Stomach (tissue), 9 donors: Measurements from ENCODE around the gene PDLIM7. TPM values are rescaled to one million over a fixed set of nuclear protein-coding genes. Genes with fewer than 3 reads are reported as not detected.

Experiments
- DNase-seq, 2 donors: peaks; one replicate each; pipeline versions ENCODE4 v3.0.0 to v3.0.0-alpha.2; 2013 to 2019
- H3K27ac ChIP-seq, 5 donors: fragments of 200-600 bp in 4 of 5; sonication (generic) in 4 of 5; one replicate each; pipeline ENCODE4 v1.5.1; 2013 to 2019; ENCODE audit warnings: mild to moderate bottlenecking in 1 of 5, moderate library complexity in 1 of 5
- H3K27me3 ChIP-seq, 3 donors: fragments of 200-600 bp; sonication (generic); one replicate each; pipeline ENCODE4 v1.5.1; 2017 to 2019; ENCODE audit warnings: mixed run types in 1 of 3
- H3K36me3 ChIP-seq, 4 donors: fragments of 200-600 bp; sonication (generic); 1 replicate in 3 of 4; 2 replicates in 1 of 4; pipeline ENCODE4 v1.5.1; 2016 to 2019
- H3K4me1 ChIP-seq, 4 donors: fragments of 200-600 bp; sonication (generic); one replicate each; pipeline ENCODE4 v1.5.1; 2016 to 2019
- H3K4me3 ChIP-seq, 4 donors: fragments of 200-600 bp; sonication (generic) in 3 of 4; one replicate each; pipeline ENCODE4 v1.5.1; 2016 to 2019; ENCODE audit warnings: mild to moderate bottlenecking in 1 of 4
- H3K9me3 ChIP-seq, 4 donors: fragments of 200-600 bp; sonication (generic); one replicate each; pipeline ENCODE4 v1.5.1; 2016 to 2019
- EP300 ChIP-seq: sonication (generic); formaldehyde crosslinking; IDR thresholded peaks from one replicate; pipeline ENCODE4 v1.6.1; 2017; ENCODE audit warnings: antibody characterized with exemption
- POLR2A ChIP-seq, 4 donors: fragments of 450-650 bp; IDR thresholded peaks; one replicate each; pipeline ENCODE4 v1.6.1; 2016; ENCODE audit warnings: antibody characterized with exemption in 4 of 4, control low read depth in 2 of 4, mild to moderate bottlenecking in 1 of 4, moderate library complexity in 1 of 4
- POLR2AphosphoS5 ChIP-seq, 3 donors: sonication (generic); formaldehyde crosslinking; IDR thresholded peaks; one replicate each; pipeline ENCODE4 v1.6.1; 2016; ENCODE audit warnings: antibody characterized with exemption in 3 of 3
- WGBS, 5 donors: extraction: QIAGEN DNeasy Blood & Tissue Kit in 3 of 5; methylation state at CpG; one replicate each; pipeline versions ENCODE4 v1.1.5 to v1.1.7; 2013 to 2018; 5-methylcytosine and 5-hydroxymethylcytosine counted together
- intact Hi-C: fragments of 100-400 bp; cut with DNase I; formaldehyde crosslinking; loops from one replicate; pipeline ENCODE4 v1.15.1; 2023; ENCODE audit warnings: low total_unique reads
- polyA plus RNA-seq, 3 donors: library from polyadenylated mRNA; stranded (reverse); fragments of 200-250 nt; gene quantifications; one replicate each; pipeline ENCODE4 v1.2.3, GENCODE V29; 2013
- total RNA-seq, 5 donors: library from RNA; depleted of rRNA; stranded (reverse); fragments of >200 nt; gene quantifications; one replicate each; pipeline versions ENCODE4 v1.1.0 to v1.2.3, GENCODE V29; 2014 to 2016
- TF ChIP-seq, protein P1 (sequence below), 7 experiments: fragments of 450-650 bp in 4 of 7; fragments of 200-600 bp in 3 of 7; sonication (generic) in 3 of 7; IDR thresholded peaks; one replicate each; pipeline ENCODE4 v1.5.1; 2016 to 2019; ENCODE audit warnings: antibody characterized with exemption in 7 of 7, control low read depth in 2 of 7, mild to moderate bottlenecking in 1 of 7
- donor health status: healthy with polysubstance abuse.
- donor health status: Bipolar disorder and iron deficiency.
- donor health status: healthy.

PDLIM7 gene
- total and polyA plus RNA-seq, 8 donors: 14.6 to 142 (median 86.8) TPM

DNA sequence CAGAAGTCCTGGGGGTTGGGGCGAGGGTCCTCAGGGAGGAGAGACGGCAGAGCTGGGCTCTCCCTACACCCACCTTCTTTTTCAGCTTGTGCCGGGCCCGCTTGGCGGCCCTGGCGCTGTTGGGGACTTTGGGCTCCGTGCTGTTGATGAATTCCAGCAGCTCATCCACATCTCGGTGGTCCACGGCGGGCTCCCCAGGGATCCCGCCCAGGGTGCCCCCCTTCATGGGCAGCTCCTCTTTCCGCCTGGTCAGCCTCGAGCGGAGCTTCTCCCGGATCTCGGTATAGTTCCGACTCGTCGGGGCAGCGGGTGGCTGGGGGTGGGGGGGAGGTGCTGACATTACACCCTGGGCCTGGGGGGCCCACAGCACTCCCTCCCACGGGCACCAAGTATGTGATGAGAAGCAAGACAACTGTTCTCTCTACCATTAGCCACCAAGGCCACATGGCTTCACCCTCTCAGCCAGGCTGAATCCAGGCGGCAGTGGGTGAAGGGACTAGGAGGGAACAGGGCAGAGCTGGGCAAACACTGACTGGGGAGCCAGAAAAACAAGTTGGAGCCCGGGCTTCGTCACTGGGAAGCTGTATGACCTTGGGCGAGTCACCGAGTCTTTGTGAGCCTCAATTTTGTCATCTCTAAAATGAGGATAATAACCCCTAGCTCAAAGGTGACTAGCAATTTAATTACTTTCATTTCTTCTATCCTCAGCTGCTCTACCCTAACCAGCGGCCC, 34.0 kb upstream of the PDLIM7 start:
- H3K9me3 ChIP-seq: no peaks in the 10 kb centered on the region
- TF ChIP-seq POLR2A (IDR thresholded peaks at IDR 0.05): no peak
- no peak for TF ChIP-seq POLR2AphosphoS5 (IDR thresholded peaks at IDR 0.05)
- TF ChIP-seq, protein P1, sequence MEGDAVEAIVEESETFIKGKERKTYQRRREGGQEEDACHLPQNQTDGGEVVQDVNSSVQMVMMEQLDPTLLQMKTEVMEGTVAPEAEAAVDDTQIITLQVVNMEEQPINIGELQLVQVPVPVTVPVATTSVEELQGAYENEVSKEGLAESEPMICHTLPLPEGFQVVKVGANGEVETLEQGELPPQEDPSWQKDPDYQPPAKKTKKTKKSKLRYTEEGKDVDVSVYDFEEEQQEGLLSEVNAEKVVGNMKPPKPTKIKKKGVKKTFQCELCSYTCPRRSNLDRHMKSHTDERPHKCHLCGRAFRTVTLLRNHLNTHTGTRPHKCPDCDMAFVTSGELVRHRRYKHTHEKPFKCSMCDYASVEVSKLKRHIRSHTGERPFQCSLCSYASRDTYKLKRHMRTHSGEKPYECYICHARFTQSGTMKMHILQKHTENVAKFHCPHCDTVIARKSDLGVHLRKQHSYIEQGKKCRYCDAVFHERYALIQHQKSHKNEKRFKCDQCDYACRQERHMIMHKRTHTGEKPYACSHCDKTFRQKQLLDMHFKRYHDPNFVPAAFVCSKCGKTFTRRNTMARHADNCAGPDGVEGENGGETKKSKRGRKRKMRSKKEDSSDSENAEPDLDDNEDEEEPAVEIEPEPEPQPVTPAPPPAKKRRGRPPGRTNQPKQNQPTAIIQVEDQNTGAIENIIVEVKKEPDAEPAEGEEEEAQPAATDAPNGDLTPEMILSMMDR (IDR thresholded peaks at IDR 0.05): no peak
- TF ChIP-seq EP300: no peak
- intact Hi-C loops: no loop called here
- no peak overlapping the region for H3K27ac ChIP-seq
- DNase-seq: no peak
- peaks cover 0 to 3% (median 1%) of the 10 kb centered on the region in 4 donors for H3K4me1 ChIP-seq
- H3K36me3 ChIP-seq: peaks cover 57 to 100% (median 97%) of the 10 kb centered on the region in 4 donors
- 83 to 93% (median 88%) methylated on average over 15 to 27 of the region's 27 CpGs for WGBS, 5 donors
- H3K4me3 ChIP-seq: no peak overlapping the region
- no peaks in the 10 kb centered on the region for H3K27me3 ChIP-seq

DNA sequence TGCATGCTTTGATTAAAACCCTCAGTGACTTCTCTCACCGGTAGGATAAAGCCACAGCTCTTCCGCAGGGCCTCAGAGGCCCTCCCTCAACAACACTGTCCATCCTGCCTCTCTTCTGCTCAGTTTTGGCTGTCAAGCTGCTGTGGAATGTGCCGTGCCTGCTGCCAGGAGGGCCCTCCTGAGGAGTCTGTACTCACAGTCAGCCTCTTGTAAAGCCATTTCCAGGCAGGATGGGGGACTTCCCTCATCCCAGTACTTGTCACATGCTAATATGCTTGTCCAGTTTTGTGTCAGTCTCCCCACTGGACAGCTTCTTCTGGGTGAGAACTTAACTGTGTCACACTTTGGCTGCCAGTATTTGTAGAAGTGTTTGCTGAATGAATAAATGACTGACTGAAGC, 33.2 kb upstream of the PDLIM7 start:
- no peaks in the 10 kb centered on the region for H3K4me1 ChIP-seq
- H3K27ac ChIP-seq: no peak overlapping the region
- peaks cover 62 to 100% (median 98%) of the 10 kb centered on the region in 4 donors for H3K36me3 ChIP-seq
- 86 to 96% (median 90%) methylated on average over 3 of the region's 3 CpGs for WGBS, 5 donors
- no peak for DNase-seq
- intact Hi-C loops: no loop called here
- no peak overlapping the region for H3K4me3 ChIP-seq
- H3K9me3 ChIP-seq: no peaks in the 10 kb centered on the region
- no peaks in the 10 kb centered on the region for H3K27me3 ChIP-seq
- TF ChIP-seq POLR2A (IDR thresholded peaks at IDR 0.05) (no peak), EP300 (no peak), POLR2AphosphoS5 (IDR thresholded peaks at IDR 0.05) (no peak)
- TF ChIP-seq, protein P1 (IDR thresholded peaks at IDR 0.05): no peak

DNA sequence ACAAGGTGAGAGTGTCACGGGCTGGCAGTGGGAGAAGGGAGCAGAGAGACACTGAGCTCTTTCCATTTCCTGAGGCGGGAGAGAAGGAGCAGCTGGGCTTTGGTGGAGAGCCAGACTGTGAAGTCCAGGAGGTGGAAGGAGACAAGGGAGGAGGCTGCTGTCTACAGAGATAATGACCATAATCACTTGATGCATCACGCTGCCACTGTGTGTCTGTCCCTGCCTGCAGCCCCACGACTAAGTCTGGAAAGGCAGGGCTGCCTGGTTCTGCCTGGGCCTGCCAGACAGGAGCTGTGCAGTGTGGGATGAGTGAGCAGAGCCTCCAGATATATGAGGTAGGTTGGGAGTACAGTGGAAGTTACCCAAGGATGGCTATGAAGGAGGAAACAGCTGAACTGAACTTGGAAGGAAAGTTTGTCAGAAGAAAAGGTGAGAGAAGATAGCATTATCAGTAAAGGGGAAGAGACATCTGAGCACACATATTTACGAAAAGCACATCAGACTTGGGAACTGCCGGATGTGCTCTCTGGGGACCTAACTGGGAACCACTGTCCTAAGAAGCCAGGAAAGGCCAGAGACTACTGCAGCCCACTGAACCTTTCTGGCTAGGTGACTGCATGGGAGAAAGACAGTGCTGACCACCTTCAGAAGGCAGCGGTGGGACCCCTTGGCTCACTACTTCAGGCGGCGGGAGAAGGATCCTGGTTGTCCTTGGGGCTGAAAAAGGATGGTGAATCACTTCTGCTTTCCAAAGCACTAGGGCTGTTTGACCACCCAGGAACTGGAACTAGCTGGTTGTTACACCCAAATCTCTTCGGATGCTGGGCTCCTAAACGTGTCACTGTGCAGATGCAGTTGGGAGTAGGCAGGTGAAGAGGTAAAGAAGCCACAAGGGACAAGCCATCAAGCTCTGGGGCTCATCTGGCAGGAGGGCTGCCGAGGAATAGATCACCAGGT, 32.1 kb upstream of the PDLIM7 start:
- H3K36me3 ChIP-seq: peaks cover 73 to 100% (median 99%) of the 10 kb centered on the region in 4 donors
- no peak overlapping the region for H3K4me3 ChIP-seq
- no peak overlapping the region for H3K27ac ChIP-seq
- no peaks in the 10 kb centered on the region for H3K27me3 ChIP-seq
- DNase-seq: no peak
- H3K4me1 ChIP-seq: no peaks in the 10 kb centered on the region
- H3K9me3 ChIP-seq: no peaks in the 10 kb centered on the region
- TF ChIP-seq POLR2AphosphoS5 (IDR thresholded peaks at IDR 0.05) (no peak), POLR2A (IDR thresholded peaks at IDR 0.05) (no peak), EP300 (no peak)
- TF ChIP-seq, protein P1 (IDR thresholded peaks at IDR 0.05): no peak
- intact Hi-C loops: no loop called here
- WGBS, 5 donors: 85 to 91% (median 87%) methylated on average over 12 of the region's 12 CpGs

DNA sequence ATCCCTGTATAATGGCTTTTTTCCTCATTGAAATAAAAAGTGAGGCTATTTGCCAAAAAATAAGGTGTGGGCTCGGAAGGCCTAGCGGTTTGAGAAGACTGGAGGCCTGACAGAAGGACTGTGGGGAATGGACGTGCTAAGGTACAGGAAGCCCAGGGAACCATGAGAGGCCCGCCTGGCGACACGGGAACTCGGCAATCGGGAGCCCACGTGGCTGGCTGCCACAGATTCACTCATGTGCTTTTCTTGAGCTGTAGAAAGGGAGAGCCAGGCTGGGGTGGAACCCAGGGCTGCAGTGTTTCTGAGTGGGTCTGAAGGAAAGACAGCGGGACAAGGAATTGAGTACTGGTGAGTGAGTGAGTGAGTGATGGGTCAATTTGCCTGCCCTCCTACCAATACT, 31.2 kb upstream of the PDLIM7 start:
- TF ChIP-seq POLR2A (IDR thresholded peaks at IDR 0.05): no peak
- TF ChIP-seq EP300: no peak
- TF ChIP-seq POLR2AphosphoS5 (IDR thresholded peaks at IDR 0.05): no peak
- TF ChIP-seq, protein P1 (IDR thresholded peaks at IDR 0.05): no peak
- WGBS, 5 donors: 83 to 93% (median 91%) methylated on average over 10 of the region's 10 CpGs
- intact Hi-C loops: no loop called here
- no peaks in the 10 kb centered on the region for H3K27me3 ChIP-seq
- DNase-seq: no peak
- H3K36me3 ChIP-seq: peaks cover 78 to 100% (median 100%) of the 10 kb centered on the region in 4 donors
- no peak overlapping the region for H3K27ac ChIP-seq
- H3K9me3 ChIP-seq: no peaks in the 10 kb centered on the region
- no peak overlapping the region for H3K4me3 ChIP-seq
- no peaks in the 10 kb centered on the region for H3K4me1 ChIP-seq
